Keratinocyte (primary cell): ENCODE measurements around the gene CLDN10. TPM values are rescaled to one million over a fixed set of nuclear protein-coding genes. Genes with fewer than 3 reads are reported as not detected.

ENCODE experiments used
- DNase-seq: peaks from one replicate; pipeline ENCODE4 v3.0.0-alpha.2; 2011; ENCODE audit warnings: low read depth, missing footprints, low spot score
- FAIRE-seq: peaks from 2 replicates; lab custom pipeline; 2011; peaks lifted over from hg19 to GRCh38; lab: Jason Lieb, UNC
- H2AFZ ChIP-seq: 2 replicates; pipeline ENCODE4 v1.6.0; 2012; ENCODE audit warnings: low read length, control low read depth, inconsistent platforms; ENCODE audit not compliant: control insufficient read depth
- H3K27ac ChIP-seq: 2 replicates; pipeline ENCODE4 v1.5.1; 2011; ENCODE audit warnings: low read length; ENCODE audit not compliant: control insufficient read depth, insufficient read depth
- H3K27me3 ChIP-seq: 3 replicates; pipeline ENCODE4 v1.6.0; 2011; ENCODE audit warnings: low read length; ENCODE audit not compliant: control insufficient read depth, insufficient read depth; ENCODE audit errors: extremely low read depth
- H3K36me3 ChIP-seq, 2 experiments: 2 replicates in 1 of 2; 3 replicates in 1 of 2; pipeline ENCODE4 v1.5.1; 2011; ENCODE audit warnings: low read length in 2 of 2, mild to moderate bottlenecking in 1 of 2; ENCODE audit not compliant: control insufficient read depth in 2 of 2, insufficient read depth in 2 of 2; ENCODE audit errors: extremely low read depth in 1 of 2
- H3K4me1 ChIP-seq: 3 replicates; pipeline ENCODE4 v1.5.1; 2011; ENCODE audit warnings: low read length; ENCODE audit not compliant: control insufficient read depth, insufficient read depth; ENCODE audit errors: extremely low read depth
- H3K4me2 ChIP-seq: 3 replicates; pipeline ENCODE4 v1.6.0; 2011; ENCODE audit warnings: low read depth, low read length; ENCODE audit not compliant: control insufficient read depth, insufficient read depth; ENCODE audit errors: extremely low read depth
- H3K4me3 ChIP-seq, 3 experiments: fragments of 200-600 bp in 1 of 3; sonication (generic) in 1 of 3; 2 replicates in 2 of 3; 3 replicates in 1 of 3; pipeline ENCODE4 v1.5.1; 2011 to 2016; ENCODE audit warnings: low read length in 3 of 3, mild to moderate bottlenecking in 3 of 3, control low read depth in 2 of 3, inconsistent platforms in 1 of 3, low read depth in 1 of 3, mixed read lengths in 1 of 3, mixed run types in 1 of 3, moderate library complexity in 1 of 3; ENCODE audit not compliant: control insufficient read depth in 2 of 3, insufficient read depth in 2 of 3; ENCODE audit errors: extremely low read depth in 1 of 3
- H3K79me2 ChIP-seq: 2 replicates; pipeline ENCODE4 v1.6.0; 2012; ENCODE audit warnings: low read length; ENCODE audit not compliant: control insufficient read depth, insufficient read depth
- H3K9ac ChIP-seq: 3 replicates; pipeline ENCODE4 v1.6.0; 2011; ENCODE audit warnings: low read length; ENCODE audit not compliant: control insufficient read depth, insufficient read depth; ENCODE audit errors: extremely low read depth
- H3K9me1 ChIP-seq: 3 replicates; pipeline ENCODE4 v1.6.0; 2011; ENCODE audit warnings: low read length; ENCODE audit not compliant: control insufficient read depth, insufficient read depth; ENCODE audit errors: extremely low read depth
- H3K9me3 ChIP-seq: 2 replicates; pipeline ENCODE4 v1.5.1; 2012; ENCODE audit warnings: low read depth, low read length; ENCODE audit not compliant: control insufficient read depth
- H4K20me1 ChIP-seq: 3 replicates; pipeline ENCODE4 v1.6.0; 2011; ENCODE audit warnings: low read length; ENCODE audit not compliant: control insufficient read depth, insufficient read depth; ENCODE audit errors: extremely low read depth
- EZH2 ChIP-seq: IDR thresholded peaks from one replicate; pipeline ENCODE4 v1.6.1; 2012; ENCODE audit warnings: inconsistent platforms, mild to moderate bottlenecking, low read length, moderate library complexity
- dilution Hi-C: fragments of 300-500 bp; cut with MboI; formaldehyde crosslinking; loops from one replicate; pipeline ENCODE4 v1.7.0; 2020; ENCODE audit warnings: low sequenced_read_pairs; ENCODE audit not compliant: extremely low pct_ligation_motif_present
- polyA plus RNA-seq, 5 experiments: library from polyadenylated mRNA; depleted of rRNA in 3 of 5; stranded (reverse) in 3 of 5; stranded (forward) in 1 of 5; unstranded in 1 of 5; fragments of >200 nt; gene quantifications; 1 replicate in 1 of 5; 2 replicates in 3 of 5; 3 replicates in 1 of 5; pipeline versions ENCODE4 v1.2.1 to v1.2.3, GENCODE V29; 2011 to 2012; ENCODE audit warnings: missing spikeins in 2 of 5, low read depth in 1 of 5, low replicate concordance in 1 of 5
- TF ChIP-seq, protein P1 (sequence below), 3 experiments: IDR thresholded peaks in 1 of 3; conservative IDR thresholded peaks in 1 of 3; optimal IDR thresholded peaks in 1 of 3; 2 replicates in 2 of 3; 3 replicates in 1 of 3; pipeline versions ENCODE3 to v1.5.1; 2011; ENCODE audit warnings: low read length in 3 of 3, mild to moderate bottlenecking in 3 of 3, moderate library complexity in 2 of 3, control low read depth in 1 of 3, inconsistent platforms in 1 of 3; ENCODE audit not compliant: insufficient read depth in 2 of 3; ENCODE audit errors: extremely low read depth in 1 of 3

CLDN10 gene
- polyA plus RNA-seq, 1 donor (not counting 4 experiments of a cell fraction or from before 2014, with no cell fraction given): not detected

DNA sequence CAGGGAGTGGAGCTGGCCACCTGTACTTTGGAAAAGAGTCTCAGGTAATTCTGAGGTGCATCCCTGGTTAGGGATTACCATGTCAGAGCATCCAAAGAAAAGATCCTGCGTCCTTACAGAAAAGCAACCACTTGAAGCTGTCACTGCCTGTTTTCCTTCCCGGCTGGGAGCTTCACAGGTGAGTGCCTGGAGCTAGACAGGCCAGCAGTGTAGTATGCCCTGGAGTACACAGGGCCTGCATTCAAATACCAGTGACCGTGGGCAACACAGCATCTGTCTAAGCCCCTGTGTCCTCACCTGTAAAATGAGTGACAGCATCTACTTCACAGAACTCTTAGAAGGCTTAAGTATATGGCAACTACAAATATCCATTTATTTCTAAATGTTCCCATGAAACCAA is 63.0 kb downstream of the CLDN10 start:
- Histone ChIP-seq H4K20me1 (no peaks in the 10 kb centered on the region), H3K9me1 (no peaks in the 10 kb centered on the region), H3K4me3 (no peak overlapping the region), H3K9ac (no peak overlapping the region), H2AFZ (no peak overlapping the region), H3K27me3 (no peaks in the 10 kb centered on the region), H3K36me3 (no peaks in the 10 kb centered on the region), H3K27ac (no peak overlapping the region), H3K4me1 (no peaks in the 10 kb centered on the region), H3K79me2 (no peaks in the 10 kb centered on the region), H3K9me3 (no peaks in the 10 kb centered on the region), H3K4me2 (no peak overlapping the region)
- TF ChIP-seq EZH2: no peak
- TF ChIP-seq, protein P1, sequence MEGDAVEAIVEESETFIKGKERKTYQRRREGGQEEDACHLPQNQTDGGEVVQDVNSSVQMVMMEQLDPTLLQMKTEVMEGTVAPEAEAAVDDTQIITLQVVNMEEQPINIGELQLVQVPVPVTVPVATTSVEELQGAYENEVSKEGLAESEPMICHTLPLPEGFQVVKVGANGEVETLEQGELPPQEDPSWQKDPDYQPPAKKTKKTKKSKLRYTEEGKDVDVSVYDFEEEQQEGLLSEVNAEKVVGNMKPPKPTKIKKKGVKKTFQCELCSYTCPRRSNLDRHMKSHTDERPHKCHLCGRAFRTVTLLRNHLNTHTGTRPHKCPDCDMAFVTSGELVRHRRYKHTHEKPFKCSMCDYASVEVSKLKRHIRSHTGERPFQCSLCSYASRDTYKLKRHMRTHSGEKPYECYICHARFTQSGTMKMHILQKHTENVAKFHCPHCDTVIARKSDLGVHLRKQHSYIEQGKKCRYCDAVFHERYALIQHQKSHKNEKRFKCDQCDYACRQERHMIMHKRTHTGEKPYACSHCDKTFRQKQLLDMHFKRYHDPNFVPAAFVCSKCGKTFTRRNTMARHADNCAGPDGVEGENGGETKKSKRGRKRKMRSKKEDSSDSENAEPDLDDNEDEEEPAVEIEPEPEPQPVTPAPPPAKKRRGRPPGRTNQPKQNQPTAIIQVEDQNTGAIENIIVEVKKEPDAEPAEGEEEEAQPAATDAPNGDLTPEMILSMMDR (optimal IDR thresholded peaks at IDR 0.05 in 1 of 3, IDR thresholded peaks at IDR 0.05 in 1 of 3, conservative IDR thresholded peaks at IDR 0.05 in 1 of 3; ENCODE audit: extremely low read depth in 1 of 3, insufficient read depth in 2 of 3, low read length in 3 of 3): no peak
- dilution Hi-C loops: no loop called here
- DNase-seq (no peak), FAIRE-seq (no peak)

DNA sequence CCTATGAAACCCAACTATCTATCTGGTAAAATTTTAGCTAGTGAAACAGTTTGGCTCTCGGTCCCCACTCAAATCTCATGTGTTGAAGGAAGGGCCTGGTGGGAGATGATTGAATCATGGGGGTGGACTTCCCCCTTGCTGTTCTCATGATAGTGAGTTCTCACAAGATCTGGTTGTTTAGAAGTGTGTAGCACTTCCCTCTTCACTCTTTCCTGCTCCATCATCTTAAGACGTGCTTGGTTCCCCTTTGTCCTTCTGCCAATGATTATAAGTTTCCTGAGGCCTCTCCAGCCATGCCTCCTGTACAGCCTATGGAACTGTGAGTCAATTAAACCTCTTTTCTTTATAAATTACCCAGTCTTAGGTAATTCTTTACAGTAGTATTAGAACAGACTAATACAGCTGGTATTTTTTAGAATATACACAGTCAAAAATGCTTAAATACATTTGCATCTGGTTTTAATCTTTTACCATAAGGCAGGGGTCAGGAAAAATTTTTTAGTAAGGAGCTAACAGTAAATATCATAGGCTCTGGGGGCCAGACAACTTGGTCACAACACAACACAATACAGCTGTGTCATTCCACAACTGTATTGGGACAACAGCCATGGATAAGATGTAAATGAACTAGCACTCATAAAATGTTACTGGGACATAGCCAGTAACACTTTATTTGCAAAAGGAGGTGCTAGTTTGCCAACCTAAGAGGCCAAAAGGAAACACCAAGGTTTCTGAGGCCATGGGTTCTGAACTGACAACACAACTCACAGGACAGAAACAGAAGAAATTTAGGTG is 67.7 kb downstream of the CLDN10 start:
- Histone ChIP-seq H3K4me1 (no peaks in the 10 kb centered on the region), H3K9me3 (no peaks in the 10 kb centered on the region), H4K20me1 (no peaks in the 10 kb centered on the region), H3K36me3 (no peaks in the 10 kb centered on the region), H3K79me2 (no peaks in the 10 kb centered on the region), H3K4me2 (no peak overlapping the region), H3K27me3 (no peaks in the 10 kb centered on the region), H3K27ac (no peak overlapping the region), H3K9ac (no peak overlapping the region), H3K4me3 (no peak overlapping the region), H3K9me1 (no peaks in the 10 kb centered on the region), H2AFZ (no peak overlapping the region)
- dilution Hi-C loops: no loop called here
- TF ChIP-seq, protein P1 (optimal IDR thresholded peaks at IDR 0.05 in 1 of 3, IDR thresholded peaks at IDR 0.05 in 1 of 3, conservative IDR thresholded peaks at IDR 0.05 in 1 of 3; ENCODE audit: extremely low read depth in 1 of 3, insufficient read depth in 2 of 3, low read length in 3 of 3): no peak
- DNase-seq (no peak), FAIRE-seq (no peak)
